A172 (cell line): ENCODE data around the gene NUDT3. TPM values are rescaled to one million over a fixed set of nuclear protein-coding genes. Genes with fewer than 3 reads are reported as not detected.
"Not testable (repeated sequence)": the region's sequence is repeated elsewhere in the genome, so short reads cannot be mapped to it uniquely, and the experiment has no call there.

Experiments
- DNase-seq: peaks from one replicate; pipeline ENCODE4 v3.0.0-alpha.2; 2015; ENCODE audit warnings: low spot score
- total RNA-seq: library from RNA; depleted of rRNA; stranded (reverse); fragments of >200 nt; shearing (Covaris generic); gene quantifications from 2 replicates; pipeline ENCODE4 v1.2.3, GENCODE V29; 2014

NUDT3 gene
- total RNA-seq, 1 experiment from 2014 or later: 13.1 TPM

- no peak for DNase-seq
Observed at GRCh38 chr6:34288581-34288980, 103.9 kb downstream of the NUDT3 start.

GRCh38 chr6:34285448-34286164 is 106.9 kb downstream of the NUDT3 start:
- no peak for DNase-seq

- DNase-seq: no peak
Observed at GRCh38 chr6:34284563-34285447, 107.7 kb downstream of the NUDT3 start.

GRCh38 chr6:34281702-34282334 is 110.7 kb downstream of the NUDT3 start:
- DNase-seq: no peak

- DNase-seq: no peak
Observed at GRCh38 chr6:34280216-34280615, 112.3 kb downstream of the NUDT3 start.

- no peak for DNase-seq
Observed at GRCh38 chr6:34278833-34279232, 113.6 kb downstream of the NUDT3 start.

GRCh38 chr6:34277763-34278112 is 114.7 kb downstream of the NUDT3 start:
- no peak for DNase-seq

GRCh38 chr6:34276881-34277762 is 115.3 kb downstream of the NUDT3 start:
- no peak for DNase-seq

GRCh38 chr6:34276191-34276590 is 116.3 kb downstream of the NUDT3 start:
- no peak for DNase-seq

- no peak for DNase-seq
Observed at GRCh38 chr6:34275128-34275804, 117.2 kb downstream of the NUDT3 start.

GRCh38 chr6:34274129-34274528 is 118.3 kb downstream of the NUDT3 start:
- DNase-seq: no peak

- no peak for DNase-seq
Observed at GRCh38 chr6:34273242-34273805, 119.1 kb downstream of the NUDT3 start.

- DNase-seq: no peak
Observed at GRCh38 chr6:34272013-34272926, 120.2 kb downstream of the NUDT3 start.

- DNase-seq: not testable (repeated sequence)
Observed at GRCh38 chr6:34269658-34270341, 122.7 kb downstream of the NUDT3 start.

- DNase-seq: not testable (repeated sequence)
Observed at GRCh38 chr6:34269132-34269531, 123.3 kb downstream of the NUDT3 start.

GRCh38 chr6:34267746-34268145 is 124.7 kb downstream of the NUDT3 start:
- no peak for DNase-seq

- not testable (repeated sequence) for DNase-seq
Observed at GRCh38 chr6:34263484-34263883, 129.0 kb downstream of the NUDT3 start.

GRCh38 chr6:34260576-34261267 is 131.7 kb downstream of the NUDT3 start:
- DNase-seq: no peak
